DND-41 (cell line): ENCODE data around the gene WDR4.

Experiments used
- ATAC-seq: fragments of 200-7000 bp; cut with Tn5 transposase; 3 replicates; pipeline ENCODE4 v1.9.1; 2021; ENCODE audit warnings: low read depth; ENCODE audit not compliant: insufficient read depth
- DNase-seq: peaks from one replicate; pipeline ENCODE4 v3.0.0-alpha.2; 2020
- H2AFZ ChIP-seq: 2 replicates; pipeline ENCODE4 v1.6.0; 2012; ENCODE audit warnings: low read depth, low read length
- H3K27ac ChIP-seq: 2 replicates; pipeline ENCODE4 v1.5.1; 2012; ENCODE audit warnings: low read length, inconsistent platforms
- H3K27me3 ChIP-seq: fragments of 200-600 bp; sonication (generic); 2 replicates; pipeline ENCODE4 v1.6.0; 2012; ENCODE audit warnings: low read length, mild to moderate bottlenecking, inconsistent platforms; ENCODE audit not compliant: insufficient read depth, poor library complexity
- H3K36me3 ChIP-seq: 2 replicates; pipeline ENCODE4 v1.5.1; 2012; ENCODE audit warnings: low read length, inconsistent platforms; ENCODE audit not compliant: insufficient read depth
- H3K4me1 ChIP-seq: 2 replicates; pipeline ENCODE4 v1.5.1; 2012; ENCODE audit warnings: mild to moderate bottlenecking, low read length; ENCODE audit not compliant: insufficient read depth
- H3K4me2 ChIP-seq: 2 replicates; pipeline ENCODE4 v1.6.0; 2012; ENCODE audit warnings: mild to moderate bottlenecking, moderate library complexity, low read length, inconsistent platforms; ENCODE audit not compliant: insufficient read depth
- H3K4me3 ChIP-seq, 2 experiments: fragments of 200-600 bp in 1 of 2; shearing (Covaris generic) in 1 of 2; 2 replicates each; pipeline ENCODE4 v1.5.1; 2012 to 2016; ENCODE audit warnings: inconsistent platforms in 2 of 2, low read length in 2 of 2, mild to moderate bottlenecking in 2 of 2, low read depth in 1 of 2, moderate library complexity in 1 of 2
- H3K79me2 ChIP-seq: 2 replicates; pipeline ENCODE4 v1.6.0; 2012; ENCODE audit warnings: low read length, inconsistent platforms; ENCODE audit not compliant: insufficient read depth
- H3K9ac ChIP-seq: 2 replicates; pipeline ENCODE4 v1.6.0; 2012; ENCODE audit warnings: low read depth, mild to moderate bottlenecking, inconsistent platforms, low read length, moderate library complexity
- H3K9me3 ChIP-seq: 2 replicates; pipeline ENCODE4 v1.5.1; 2012; ENCODE audit warnings: low read length, moderate library complexity, mild to moderate bottlenecking, inconsistent platforms; ENCODE audit not compliant: insufficient read depth, severe bottlenecking
- H4K20me1 ChIP-seq: 2 replicates; pipeline ENCODE4 v1.6.0; 2012; ENCODE audit warnings: low read length; ENCODE audit not compliant: insufficient read depth
- CTCF ChIP-seq: IDR thresholded peaks from 2 replicates; pipeline ENCODE4 v1.5.1; 2012; ENCODE audit warnings: borderline replicate concordance, low read length, moderate library complexity, mild to moderate bottlenecking; ENCODE audit not compliant: poor library complexity, severe bottlenecking; ENCODE audit errors: extremely low read depth
- EZH2 ChIP-seq: IDR thresholded peaks from 3 replicates; pipeline ENCODE4 v1.6.1; 2012; ENCODE audit warnings: borderline replicate concordance, low read depth, mild to moderate bottlenecking, moderate library complexity, low read length, inconsistent platforms; ENCODE audit not compliant: severe bottlenecking

Gene WDR4

GRCh38 chr21:42906233-42906632 is 26.9 kb upstream of the WDR4 start:
- Histone ChIP-seq H3K27me3 (no peaks in the 10 kb centered on the region), H4K20me1 (peaks cover 9% of the 10 kb centered on the region; the same call in 1 of the 2 replicates), H3K9ac (no peak overlapping the region), H3K4me1 (no peaks in the 10 kb centered on the region), H3K9me3 (no peaks in the 10 kb centered on the region), H3K79me2 (peaks cover 11% of the 10 kb centered on the region; the same call in 1 of the 2 replicates), H2AFZ (no peak overlapping the region), H3K27ac (no peak overlapping the region), H3K36me3 (peaks cover 82% of the 10 kb centered on the region), H3K4me3 (no peak overlapping the region), H3K4me2 (no peak overlapping the region)
- TF ChIP-seq EZH2 (no peak), CTCF (no peak)
- no peak for DNase-seq
- no peak for ATAC-seq

- no peak overlapping the region for H3K9ac ChIP-seq
- TF ChIP-seq CTCF: no peak
- TF ChIP-seq EZH2: no peak
- peaks cover 11% of the 10 kb centered on the region; the same call in 1 of the 2 replicates for H4K20me1 ChIP-seq
- H3K27ac ChIP-seq: no peak overlapping the region
- no peaks in the 10 kb centered on the region for H3K27me3 ChIP-seq
- no peaks in the 10 kb centered on the region for H3K4me1 ChIP-seq
- peaks cover 17% of the 10 kb centered on the region; the same call in 1 of the 2 replicates for H3K79me2 ChIP-seq
- peaks cover 87% of the 10 kb centered on the region for H3K36me3 ChIP-seq
- no peak for DNase-seq
- no peak for ATAC-seq
- H3K9me3 ChIP-seq: no peaks in the 10 kb centered on the region
- no peak overlapping the region for H3K4me3 ChIP-seq
- no peak overlapping the region for H2AFZ ChIP-seq
- H3K4me2 ChIP-seq: no peak overlapping the region
These were observed 25.9 kb upstream of the WDR4 start for GRCh38 chr21:42905195-42905594.

GRCh38 chr21:42903817-42904216 is 24.5 kb upstream of the WDR4 start:
- Histone ChIP-seq H3K27me3 (no peaks in the 10 kb centered on the region), H3K27ac (no peak overlapping the region), H3K4me3 (no peak overlapping the region), H3K4me1 (no peaks in the 10 kb centered on the region), H2AFZ (no peak overlapping the region), H3K9ac (no peak overlapping the region), H4K20me1 (peaks cover 11% of the 10 kb centered on the region; the same call in 1 of the 2 replicates), H3K36me3 (peaks cover 86% of the 10 kb centered on the region), H3K9me3 (no peaks in the 10 kb centered on the region), H3K79me2 (peaks cover 21% of the 10 kb centered on the region; the same call in 1 of the 2 replicates), H3K4me2 (no peak overlapping the region)
- ATAC-seq (no peak), DNase-seq (no peak)
- no peak for TF ChIP-seq EZH2
- TF ChIP-seq CTCF: no peak
